Gastrocnemius medialis (tissue), 4 donors: ENCODE data around the gene STON1. TPM values are rescaled to one million over a fixed set of nuclear protein-coding genes. Genes with fewer than 3 reads are reported as not detected.

Experiments used
- ATAC-seq, 2 donors: fragments of 150-250 bp; one replicate each; pipeline ENCODE4 v1.9.1; 2016
- DNase-seq, 2 donors: peaks; one replicate each; pipeline ENCODE4 v3.0.0-alpha.2; 2019
- H3K27ac ChIP-seq, 4 donors: fragments of 200-600 bp; sonication (generic); 1 replicate in 1 of 4; 2 replicates in 3 of 4; pipeline ENCODE4 v1.5.1; 2016 to 2018; ENCODE audit warnings: mild to moderate bottlenecking in 2 of 4, moderate library complexity in 1 of 4
- H3K27me3 ChIP-seq, 3 donors: fragments of 200-600 bp; sonication (generic) in 2 of 3; 1 replicate in 1 of 3; 2 replicates in 2 of 3; pipeline versions ENCODE4 v1.5.1 to v1.6.0; 2016 to 2019; ENCODE audit warnings: mild to moderate bottlenecking in 1 of 3, moderate library complexity in 1 of 3
- H3K36me3 ChIP-seq, 2 donors: fragments of 200-600 bp; sonication (generic) in 1 of 2; one replicate each; pipeline ENCODE4 v1.5.1; 2017 to 2018
- H3K4me1 ChIP-seq, 2 donors: fragments of 200-600 bp; sonication (generic) in 1 of 2; one replicate each; pipeline ENCODE4 v1.5.1; 2016 to 2017; ENCODE audit warnings: mild to moderate bottlenecking in 2 of 2
- H3K4me3 ChIP-seq, 4 donors: fragments of 200-600 bp; sonication (generic) in 3 of 4; 1 replicate in 1 of 4; 2 replicates in 3 of 4; pipeline ENCODE4 v1.5.1; 2016 to 2019; ENCODE audit warnings: mild to moderate bottlenecking in 2 of 4
- H3K9me3 ChIP-seq, 3 donors: fragments of 200-600 bp; sonication (generic) in 2 of 3; 1 replicate in 1 of 3; 2 replicates in 2 of 3; pipeline ENCODE4 v1.5.1; 2016 to 2019
- POLR2A ChIP-seq, 2 donors: fragments of 450-650 bp; IDR thresholded peaks; one replicate each; pipeline ENCODE4 v1.6.1; 2017; ENCODE audit warnings: antibody characterized with exemption in 2 of 2, mild to moderate bottlenecking in 2 of 2, moderate library complexity in 2 of 2
- in situ Hi-C, 4 donors: fragments of 200-750 bp; cut with MboI; loops; one replicate each; pipeline versions ENCODE4 v1.15.0 to v1.8.0; 2017; ENCODE audit warnings: low sequenced_read_pairs in 4 of 4
- intact Hi-C: fragments of 100-400 bp; cut with DNase I; formaldehyde crosslinking; loops from one replicate; pipeline ENCODE4 v1.15.1; 2023; ENCODE audit warnings: low total_unique reads
- total RNA-seq, 4 donors: library from RNA; depleted of rRNA; stranded (reverse); fragments of >200 nt; gene quantifications; one replicate each; pipeline versions ENCODE4 v1.1.0 to v1.2.3, GENCODE V29; 2016
- TF ChIP-seq, protein P1 (sequence below), 5 experiments: fragments of 450-650 bp in 3 of 5; fragments of 200-600 bp in 2 of 5; sonication (generic) in 2 of 5; IDR thresholded peaks in 4 of 5; conservative IDR thresholded peaks in 1 of 5; 1 replicate in 4 of 5; 2 replicates in 1 of 5; pipeline ENCODE4 v1.5.1; 2016 to 2019; ENCODE audit warnings: antibody characterized with exemption in 5 of 5, mild to moderate bottlenecking in 3 of 5, moderate library complexity in 3 of 5

The STON1 gene
- total RNA-seq, 4 donors from 2014 or later, result 2.6 to 5.2 (median 3.5) TPM

DNA sequence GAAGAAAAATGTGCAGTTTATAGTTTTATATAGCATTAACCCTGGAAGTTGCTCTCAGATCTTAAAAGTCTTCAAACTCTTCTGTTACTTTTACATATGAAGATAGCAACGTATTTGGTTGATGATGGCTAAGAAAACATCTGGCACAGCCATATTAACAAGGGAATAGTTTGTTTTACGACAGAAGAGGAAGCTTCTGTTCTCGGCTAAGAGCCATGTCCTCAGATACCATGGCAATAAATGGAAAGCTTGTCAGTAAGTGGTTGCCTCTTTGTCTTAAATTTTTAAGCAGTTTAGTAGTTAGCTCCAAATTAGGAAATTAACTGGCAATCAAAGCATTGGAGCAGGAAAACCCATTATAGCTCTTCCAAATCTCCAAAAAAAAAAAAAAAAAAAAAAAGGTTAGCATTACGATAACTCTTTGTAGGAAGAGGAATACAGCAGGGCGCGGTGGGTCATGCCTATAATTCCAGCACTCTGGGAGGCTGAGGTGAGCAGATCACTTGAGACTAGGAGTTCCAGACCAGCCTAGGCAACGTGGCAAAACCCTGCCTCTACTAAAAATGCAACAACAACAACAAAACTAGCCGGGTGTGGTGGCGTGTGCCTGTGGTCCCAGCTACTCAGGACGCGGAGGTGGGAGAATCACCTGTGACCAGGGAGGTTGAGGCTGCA, 4.5 kb upstream of the STON1 start:
- H3K4me3 ChIP-seq, result no peak overlapping the region
- DNase-seq (no peak), ATAC-seq (peak; percentile 81 to 83)
- peaks cover 2 to 9% (median 3%) of the 10 kb centered on the region in 3 donors for H3K27me3 ChIP-seq
- in situ Hi-C loops (no loop called here), intact Hi-C loops (no loop called here)
- TF ChIP-seq POLR2A (IDR thresholded peaks at IDR 0.05), result no peak
- TF ChIP-seq, protein P1, sequence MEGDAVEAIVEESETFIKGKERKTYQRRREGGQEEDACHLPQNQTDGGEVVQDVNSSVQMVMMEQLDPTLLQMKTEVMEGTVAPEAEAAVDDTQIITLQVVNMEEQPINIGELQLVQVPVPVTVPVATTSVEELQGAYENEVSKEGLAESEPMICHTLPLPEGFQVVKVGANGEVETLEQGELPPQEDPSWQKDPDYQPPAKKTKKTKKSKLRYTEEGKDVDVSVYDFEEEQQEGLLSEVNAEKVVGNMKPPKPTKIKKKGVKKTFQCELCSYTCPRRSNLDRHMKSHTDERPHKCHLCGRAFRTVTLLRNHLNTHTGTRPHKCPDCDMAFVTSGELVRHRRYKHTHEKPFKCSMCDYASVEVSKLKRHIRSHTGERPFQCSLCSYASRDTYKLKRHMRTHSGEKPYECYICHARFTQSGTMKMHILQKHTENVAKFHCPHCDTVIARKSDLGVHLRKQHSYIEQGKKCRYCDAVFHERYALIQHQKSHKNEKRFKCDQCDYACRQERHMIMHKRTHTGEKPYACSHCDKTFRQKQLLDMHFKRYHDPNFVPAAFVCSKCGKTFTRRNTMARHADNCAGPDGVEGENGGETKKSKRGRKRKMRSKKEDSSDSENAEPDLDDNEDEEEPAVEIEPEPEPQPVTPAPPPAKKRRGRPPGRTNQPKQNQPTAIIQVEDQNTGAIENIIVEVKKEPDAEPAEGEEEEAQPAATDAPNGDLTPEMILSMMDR (IDR thresholded peaks at IDR 0.05 in 4 of 5, conservative IDR thresholded peaks at IDR 0.05 in 1 of 5), result no peak
- H3K27ac ChIP-seq, result peak overlapping the region; percentile 76 to 82 (median 78)
- H3K36me3 ChIP-seq, result peaks cover 0 to 4% of the 10 kb centered on the region in 2 donors
- peaks cover 22 to 26% of the 10 kb centered on the region in 2 donors for H3K4me1 ChIP-seq
- no peaks in the 10 kb centered on the region for H3K9me3 ChIP-seq

DNA sequence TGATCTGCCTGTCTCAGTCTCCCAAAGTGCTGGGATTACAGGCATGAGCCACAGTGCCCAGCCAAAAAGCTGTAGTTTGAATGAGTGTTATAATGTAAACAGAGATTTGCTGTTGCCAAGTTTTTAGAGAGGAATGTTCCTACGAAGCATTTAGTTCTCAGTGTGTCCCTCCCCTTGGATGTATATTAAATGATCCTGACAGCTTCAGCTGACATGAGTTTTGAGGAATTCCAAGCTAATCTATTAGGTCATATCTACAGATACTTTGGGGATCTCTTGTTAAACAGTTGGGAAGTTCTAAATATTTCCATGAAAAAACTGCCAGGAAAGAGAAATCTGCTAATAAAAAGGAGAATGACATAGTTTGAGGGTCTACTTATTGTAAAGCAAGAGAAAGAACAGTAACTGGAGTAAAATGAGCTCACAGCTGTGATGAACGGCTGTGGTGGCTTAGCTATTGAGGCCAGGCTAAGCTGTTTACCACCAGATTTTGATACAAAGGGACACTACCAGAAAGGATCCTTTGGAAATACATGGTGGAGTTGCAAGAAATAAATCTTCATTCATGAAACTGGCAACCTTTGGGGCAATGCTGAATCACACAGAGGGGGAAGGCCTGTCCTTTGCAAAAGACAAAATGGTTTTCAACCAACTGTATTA, 2.6 kb upstream of the STON1 start:
- H3K27ac ChIP-seq, result peak overlapping the region; percentile 44 to 86 (median 80)
- ATAC-seq (no peak), DNase-seq (no peak)
- H3K4me1 ChIP-seq, result peaks cover 22 to 29% of the 10 kb centered on the region in 2 donors
- TF ChIP-seq, protein P1 (IDR thresholded peaks at IDR 0.05 in 4 of 5, conservative IDR thresholded peaks at IDR 0.05 in 1 of 5), result no peak
- no peak for TF ChIP-seq POLR2A (IDR thresholded peaks at IDR 0.05)
- intact Hi-C loops, result no loop called here
- H3K27me3 ChIP-seq, result peaks cover 7 to 13% (median 7%) of the 10 kb centered on the region in 3 donors
- in situ Hi-C loops, result no loop called here
- H3K4me3 ChIP-seq, result no peak overlapping the region
- H3K9me3 ChIP-seq, result no peaks in the 10 kb centered on the region
- no peaks in the 10 kb centered on the region for H3K36me3 ChIP-seq

DNA sequence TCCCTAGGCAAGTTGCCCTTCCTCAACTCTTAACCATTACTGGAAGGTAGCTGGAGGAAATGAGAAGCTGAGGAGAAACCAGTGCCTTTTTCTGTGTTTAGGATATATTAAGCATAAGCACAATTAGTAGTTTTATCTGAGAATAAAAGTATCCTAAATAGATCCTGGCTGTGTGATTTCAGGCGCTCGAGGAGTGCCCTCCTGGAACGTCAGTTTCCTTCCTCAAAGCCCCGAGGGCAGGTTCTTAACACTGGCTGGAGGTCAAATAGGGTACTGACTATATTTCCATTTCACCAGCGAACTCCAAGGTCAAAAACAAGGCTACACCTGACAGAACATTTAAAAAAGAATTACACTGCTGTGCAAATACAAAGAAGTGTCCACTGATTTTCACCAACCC, 1.5 kb upstream of the STON1 start:
- H3K27me3 ChIP-seq, result peaks cover 7 to 13% (median 7%) of the 10 kb centered on the region in 3 donors
- no peak overlapping the region for H3K4me3 ChIP-seq
- intact Hi-C loops, result no loop called here
- in situ Hi-C loops, result no loop called here
- H3K36me3 ChIP-seq, result no peaks in the 10 kb centered on the region
- peak overlapping the region; percentile 13 to 86 (median 82) for H3K27ac ChIP-seq
- no peaks in the 10 kb centered on the region for H3K9me3 ChIP-seq
- peaks cover 22 to 29% of the 10 kb centered on the region in 2 donors for H3K4me1 ChIP-seq
- TF ChIP-seq, protein P1 (IDR thresholded peaks at IDR 0.05 in 4 of 5, conservative IDR thresholded peaks at IDR 0.05 in 1 of 5), result no peak
- no peak for TF ChIP-seq POLR2A (IDR thresholded peaks at IDR 0.05)
- ATAC-seq (no peak), DNase-seq (no peak)

DNA sequence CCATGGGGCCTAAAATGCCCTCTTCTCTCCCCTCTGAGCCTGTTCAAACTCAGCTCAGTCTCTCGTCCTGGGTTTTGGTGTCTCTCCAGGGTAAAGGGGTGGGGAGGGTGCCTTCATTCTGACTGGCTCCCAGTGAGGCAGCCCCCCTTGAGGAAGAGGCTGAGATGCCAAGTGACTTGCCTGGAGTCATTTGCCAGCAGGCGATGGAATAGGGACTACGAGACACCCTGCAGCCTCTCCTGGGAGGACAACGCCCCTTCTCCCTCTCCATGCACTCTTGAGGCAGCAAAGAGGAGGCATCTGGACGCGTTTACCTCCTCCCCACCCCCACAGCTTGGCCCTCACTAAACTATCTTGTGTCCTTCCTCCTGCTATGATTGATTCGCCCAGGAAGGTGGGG, 760 bp upstream of the STON1 start:
- DNase-seq (no peak), ATAC-seq (no peak)
- no peaks in the 10 kb centered on the region for H3K36me3 ChIP-seq
- in situ Hi-C loops (no loop called here), intact Hi-C loops (no loop called here)
- H3K9me3 ChIP-seq, result no peaks in the 10 kb centered on the region
- H3K4me1 ChIP-seq, result peaks cover 22 to 29% of the 10 kb centered on the region in 2 donors
- peak overlapping the region in 2 of 4 donors; percentile 74 to 75 for H3K4me3 ChIP-seq
- H3K27me3 ChIP-seq, result peaks cover 7 to 13% (median 7%) of the 10 kb centered on the region in 3 donors
- no peak for TF ChIP-seq POLR2A (IDR thresholded peaks at IDR 0.05)
- TF ChIP-seq, protein P1 (IDR thresholded peaks at IDR 0.05 in 4 of 5, conservative IDR thresholded peaks at IDR 0.05 in 1 of 5), result no peak
- peak overlapping the region; percentile 76 to 86 (median 82) for H3K27ac ChIP-seq
